HCT116 (cell line): ENCODE data around the gene DAPK2. TPM values are rescaled to one million over a fixed set of nuclear protein-coding genes. Genes with fewer than 3 reads are reported as not detected.
"Not testable (repeated sequence)": the region's sequence is repeated elsewhere in the genome, so short reads cannot be mapped to it uniquely, and the experiment has no call there.

Experiments
- ATAC-seq: fragments of 200-7000 bp; cut with Tn5 transposase; 2 replicates; pipeline ENCODE4 v1.9.1; 2020; ENCODE audit warnings: mild to moderate bottlenecking, moderate library complexity
- BruUV-seq: library from RNA; stranded (reverse); fragments of 400-500 nt; replicated peaks from 2 replicates; lab custom pipeline; 2021; lab: Mats Ljungman, UMichigan
- CTCF ChIA-PET: fragments of 300-600 bp; sonication (Branson Sonifier 250); formaldehyde crosslinking; loops from one replicate; lab custom pipeline; 2021; ENCODE audit warnings: antibody characterized with exemption; lab: Charles Lee
- POLR2A ChIA-PET: fragments of 300-600, 350-600 bp; sonication (Branson Sonifier 250); formaldehyde crosslinking; loops from one replicate; lab custom pipeline; 2021; ENCODE audit warnings: antibody characterized with exemption; lab: Charles Lee
- RAD21 ChIA-PET, 2 experiments: fragments of 300-600 bp; sonication (Branson Sonifier 250); formaldehyde crosslinking; loops; one replicate each; lab custom pipeline; 2023; ENCODE audit warnings: low total read pairs in 2 of 2; ENCODE audit not compliant: uncharacterized antibody in 2 of 2, unreplicated experiment in 2 of 2, low non-redundant PET in 1 of 2; lab: Charles Lee
- DNase-seq: peaks from one replicate; pipeline ENCODE4 v3.0.0-alpha.2; 2010; ENCODE audit warnings: low read depth, low spot score
- H2AFZ ChIP-seq: fragments of 200-600 bp; shearing (Covaris generic), sonication (generic); 2 replicates; pipeline ENCODE4 v1.6.1; 2017; ENCODE audit warnings: low read depth, mixed run types, mixed read lengths, antibody characterized with exemption, low read length; ENCODE audit not compliant: poor library complexity, severe bottlenecking
- H3K27ac ChIP-seq: 2 replicates; pipeline ENCODE4 v1.5.1; 2012; ENCODE audit warnings: low read depth, low read length
- H3K27me3 ChIP-seq: fragments of 200-600 bp; sonication (generic); 2 replicates; pipeline ENCODE4 v1.6.1; 2016; ENCODE audit warnings: mixed run types, low read length, mixed read lengths; ENCODE audit not compliant: insufficient read depth
- H3K36me3 ChIP-seq, 2 experiments: fragments of 200-500 bp in 1 of 2; fragments of 200-600 bp in 1 of 2; sonication (Bioruptor generic) in 1 of 2; sonication (generic) in 1 of 2; 2 replicates each; pipeline versions ENCODE4 v1.5.1 to v1.6.1; 2014 to 2016; ENCODE audit warnings: low read length in 2 of 2, inconsistent platforms in 1 of 2, mixed read lengths in 1 of 2, mixed run types in 1 of 2; ENCODE audit not compliant: insufficient read depth in 2 of 2, control insufficient read depth in 1 of 2
- H3K4me1 ChIP-seq, 2 experiments: fragments of 200-600 bp in 1 of 2; sonication (generic) in 1 of 2; 2 replicates each; pipeline versions ENCODE4 v1.5.1 to v1.6.1; 2012 to 2017; ENCODE audit warnings: low read length in 2 of 2, inconsistent platforms in 1 of 2, mild to moderate bottlenecking in 1 of 2, mixed read lengths in 1 of 2, mixed run types in 1 of 2, moderate library complexity in 1 of 2; ENCODE audit not compliant: insufficient read depth in 2 of 2, control insufficient read depth in 1 of 2
- H3K4me2 ChIP-seq: fragments of 200-600 bp; sonication (generic); 2 replicates; pipeline ENCODE4 v1.6.1; 2017; ENCODE audit warnings: mixed run types, low read length, mixed read lengths
- H3K4me3 ChIP-seq, 2 experiments: fragments of 200-600 bp in 1 of 2; sonication (generic) in 1 of 2; replicated peaks in 1 of 2; 2 replicates each; pipeline ENCODE4 v1.5.1; 2011 to 2016; ENCODE audit warnings: low read length in 2 of 2, control low read depth in 1 of 2, low read depth in 1 of 2, mild to moderate bottlenecking in 1 of 2, mixed read lengths in 1 of 2, mixed run types in 1 of 2
- H3K79me2 ChIP-seq: fragments of 200-600 bp; sonication (generic); 2 replicates; pipeline ENCODE4 v1.6.1; 2017; ENCODE audit warnings: mild to moderate bottlenecking, mixed run types, low read length, moderate library complexity, mixed read lengths; ENCODE audit not compliant: insufficient read depth
- H3K9ac ChIP-seq: fragments of 200-600 bp; sonication (generic); 2 replicates; pipeline ENCODE4 v1.6.1; 2016; ENCODE audit warnings: low read length, mixed read lengths
- H3K9me2 ChIP-seq: fragments of 200-600 bp; sonication (generic), shearing (Covaris generic); 2 replicates; pipeline ENCODE4 v1.6.1; 2017; ENCODE audit warnings: mixed run types, mild to moderate bottlenecking, moderate library complexity; ENCODE audit not compliant: insufficient read depth
- H3K9me3 ChIP-seq, 2 experiments: fragments of 200-500 bp in 1 of 2; fragments of 200-600 bp in 1 of 2; sonication (Bioruptor generic) in 1 of 2; sonication (generic) in 1 of 2; 2 replicates each; pipeline ENCODE4 v1.6.1; 2014 to 2017; ENCODE audit warnings: low read length in 2 of 2, mixed read lengths in 2 of 2, inconsistent platforms in 1 of 2, low read depth in 1 of 2, mild to moderate bottlenecking in 1 of 2, mixed run types in 1 of 2, moderate library complexity in 1 of 2; ENCODE audit not compliant: control insufficient read depth in 1 of 2, insufficient read depth in 1 of 2
- H4K20me1 ChIP-seq: fragments of 200-600 bp; sonication (generic), shearing (Covaris generic); 2 replicates; pipeline ENCODE4 v1.6.1; 2017; ENCODE audit warnings: mixed run types, mild to moderate bottlenecking, moderate library complexity; ENCODE audit not compliant: insufficient read depth
- POLR2A ChIP-seq: IDR thresholded peaks from 2 replicates; pipeline ENCODE4 v1.7.0; 2011; ENCODE audit warnings: borderline replicate concordance; ENCODE audit not compliant: insufficient read depth, insufficient read length; ENCODE audit errors: extremely low read depth
- intact Hi-C: fragments of 100-400 bp; cut with micrococcal nuclease; formaldehyde crosslinking; loops from 2 replicates; pipeline ENCODE4 v1.10.0; 2022
- total RNA-seq: library from RNA; stranded (reverse); gene quantifications from one replicate; pipeline ENCODE4 v1.2.1, GENCODE V29; 2021; ENCODE audit not compliant: unreplicated experiment

Gene DAPK2
- total RNA-seq, 1 experiment from 2014 or later, result 4.8 TPM

DNA sequence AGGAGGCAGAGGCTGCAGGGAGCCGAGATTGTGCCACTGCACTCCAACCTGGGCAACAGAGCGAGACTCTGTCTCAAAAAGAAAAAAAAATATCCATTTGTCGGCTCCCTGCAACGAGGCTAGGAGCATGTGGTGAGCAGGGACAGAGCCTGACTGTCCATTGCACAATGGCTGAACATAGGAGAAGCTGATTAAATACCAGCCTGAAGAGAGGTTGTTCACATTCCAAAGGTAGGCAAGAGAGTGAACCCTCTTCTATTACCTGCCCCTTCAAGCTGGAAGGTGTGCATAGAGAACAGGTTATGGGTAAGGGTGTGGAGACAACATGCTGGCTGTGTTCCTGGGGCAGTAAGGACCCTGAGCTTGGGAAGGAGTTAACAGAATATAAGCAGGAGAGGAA lies 78.7 kb downstream of the DAPK2 start:
- Histone ChIP-seq H3K9ac (no peak overlapping the region), H2AFZ (no peak overlapping the region), H3K9me3 (no peaks in the 10 kb centered on the region), H3K4me1 (no peaks in the 10 kb centered on the region), H3K4me2 (no peak overlapping the region), H3K36me3 (no peaks in the 10 kb centered on the region), H3K9me2 (0 out of 2 replicates have a peak, but pooled peaks cover 3% of the 10 kb centered on the region), H3K27ac (no peak overlapping the region), H3K79me2 (no peaks in the 10 kb centered on the region), H3K4me3 (no peak overlapping the region), H4K20me1 (no peaks in the 10 kb centered on the region), H3K27me3 (no peaks in the 10 kb centered on the region)
- ChIA-PET CTCF (no interaction called here), POLR2A (no interaction called here), RAD21 (no interaction called here)
- ATAC-seq (no peak), DNase-seq (no peak)
- TF ChIP-seq POLR2A, result no peak
- intact Hi-C loops, result no loop called here
- no TSS peak for BruUV-seq

DNA sequence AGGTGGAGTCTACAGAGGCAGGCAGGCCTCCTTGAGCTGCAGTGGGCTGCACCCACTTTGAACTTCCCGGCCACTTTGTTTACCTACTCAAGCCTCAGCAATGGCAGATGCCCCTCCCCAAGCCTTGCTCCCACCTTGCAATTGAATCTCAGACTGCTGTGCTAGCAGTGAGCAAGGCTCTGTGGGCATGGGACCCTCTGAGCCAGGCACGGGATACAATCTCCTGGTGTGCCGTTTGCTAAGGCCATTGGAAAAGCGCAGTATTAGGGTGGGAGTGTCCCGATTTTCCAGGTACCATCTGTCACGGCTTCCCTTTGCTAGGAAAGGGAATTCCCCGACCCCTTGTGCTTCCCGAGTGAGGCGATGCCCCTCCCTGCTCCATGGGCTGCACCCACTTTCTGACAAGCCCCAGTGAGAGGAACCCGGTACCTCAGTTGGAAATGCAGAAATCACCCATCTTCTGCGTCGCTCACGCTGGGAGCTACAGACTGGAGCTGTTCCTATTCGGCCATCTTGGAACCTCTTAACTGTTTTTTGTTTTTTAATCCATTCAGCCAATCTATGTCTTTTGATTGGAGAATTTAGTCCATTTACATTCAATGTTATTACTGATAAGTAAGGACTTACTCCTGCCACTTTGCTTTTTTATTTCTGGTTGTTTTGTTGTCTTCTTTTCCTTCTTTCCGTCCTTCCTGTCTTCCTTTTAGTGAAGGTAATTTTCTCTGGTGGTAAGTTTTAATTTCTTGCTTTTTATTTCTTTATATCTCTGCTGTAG lies 83.2 kb downstream of the DAPK2 start:
- BruUV-seq, H3K4me3 ChIP-seq, H3K36me3 ChIP-seq, CTCF ChIA-PET, DNase-seq, H4K20me1 ChIP-seq, POLR2A ChIA-PET, intact Hi-C loops, H3K27me3 ChIP-seq, H3K9ac ChIP-seq, H2AFZ ChIP-seq, H3K4me2 ChIP-seq, H3K9me3 ChIP-seq, RAD21 ChIA-PET, ATAC-seq, H3K79me2 ChIP-seq, H3K4me1 ChIP-seq, H3K27ac ChIP-seq, H3K9me2 ChIP-seq: not testable (repeated sequence)
